ENCODE data around the gene RXRA. TPM values are rescaled to one million over a fixed set of nuclear protein-coding genes. Genes with fewer than 3 reads are reported as not detected.
A peak's percentile ranks its signal among the peaks of the same experiment; 100 is the strongest.

RXRA gene
- total RNA-seq, 6 donors from 2014 or later, result 43.8 to 92.7 (median 74.1) TPM

DNA sequence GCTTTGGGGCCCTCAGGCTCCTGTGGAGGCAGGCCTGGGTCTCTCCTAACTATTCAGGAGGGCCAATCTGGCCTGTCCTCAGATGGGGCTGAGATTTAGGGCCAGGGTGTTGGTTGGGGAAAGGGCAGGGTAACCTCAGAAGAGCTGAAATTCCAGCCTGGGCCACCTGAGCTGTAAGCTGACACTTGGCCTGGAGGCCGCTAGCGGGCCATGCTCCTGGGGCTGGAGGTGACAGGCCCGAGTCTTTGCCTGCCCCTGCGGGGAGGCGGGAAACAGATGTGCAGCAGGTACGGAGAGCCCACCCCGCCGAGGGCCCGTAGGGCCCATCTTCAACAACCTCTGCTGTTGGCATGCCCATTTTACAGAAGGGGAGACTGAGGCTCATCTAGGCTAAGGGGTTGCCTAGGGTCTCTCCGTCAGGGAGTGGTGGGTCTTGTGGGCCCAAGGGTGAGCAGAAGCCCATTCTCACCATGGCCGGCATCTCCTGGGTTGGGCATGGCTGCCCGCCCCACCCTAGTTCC, 69.5 kb downstream of the RXRA start:
- Histone ChIP-seq H3K4me1 (peaks cover 68 to 79% (median 75%) of the 10 kb centered on the region in 4 donors), H3K9me3 (no peaks in the 10 kb centered on the region)

DNA sequence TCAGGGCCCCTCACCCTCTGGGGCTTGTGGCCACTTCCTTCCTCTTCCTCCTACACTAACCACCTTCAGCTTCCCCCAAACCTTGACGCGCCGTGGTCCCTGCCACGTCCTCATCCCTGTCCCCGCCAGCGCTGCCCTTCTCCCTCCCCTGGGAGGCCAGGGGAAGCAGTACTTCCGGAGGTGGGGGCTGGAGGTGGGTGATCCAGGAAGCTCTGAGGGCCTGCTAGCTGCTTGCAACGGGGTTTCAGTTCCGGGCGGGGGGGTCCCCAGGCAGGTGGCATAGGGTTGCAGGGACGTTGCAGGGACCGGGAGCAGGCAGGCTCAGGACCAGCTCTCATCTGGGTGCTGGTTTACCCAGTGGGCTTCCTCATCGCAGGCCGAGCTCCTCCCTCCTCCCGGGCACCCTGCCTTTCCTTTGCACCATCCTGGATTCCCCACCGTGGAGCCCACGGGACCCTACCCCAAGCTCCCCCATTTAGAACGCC, 70.0 kb downstream of the RXRA start:
- peak in 1 of 2 donors; percentile 60 for TF ChIP-seq POLR2AphosphoS5 (IDR thresholded peaks at IDR 0.05)
- TF ChIP-seq EP300 (IDR thresholded peaks at IDR 0.05), result no peak
- Histone ChIP-seq H3K9me3 (no peaks in the 10 kb centered on the region), H3K27me3 (no peaks in the 10 kb centered on the region), H3K36me3 (peaks cover 0 to 3% (median 0%) of the 10 kb centered on the region in 4 donors), H3K4me1 (peaks cover 63 to 74% (median 70%) of the 10 kb centered on the region in 4 donors), H3K4me3 (peak overlapping the region in 1 of 4 donors; percentile 31), H3K27ac (peak overlapping the region; percentile 62 to 83 (median 76))
- WGBS, 2 donors, result 26 to 36% methylated on average over 15 of the region's 18 CpGs
- peak; percentile 1 to 29 for ATAC-seq (ENCODE audit: low FRiP score in 2 of 2)
- DNase-seq, result peak in 1 of 2 donors; percentile 72

More for the DNA sequence above, 69.5 kb downstream of the RXRA start:
- WGBS, 2 donors, result 65% methylated on average over 9 to 12 of the region's 12 CpGs
- DNase-seq (no peak), ATAC-seq (ENCODE audit: low FRiP score in 2 of 2) (no peak)
- Histone ChIP-seq H3K27ac (peak overlapping the region; percentile 32 to 83 (median 70)), H3K36me3 (peaks cover 0 to 5% (median 0%) of the 10 kb centered on the region in 4 donors), H3K4me3 (peak overlapping the region in 1 of 4 donors; percentile 31), H3K27me3 (no peaks in the 10 kb centered on the region)
- TF ChIP-seq POLR2A (IDR thresholded peaks at IDR 0.05) (no peak), POLR2AphosphoS5 (IDR thresholded peaks at IDR 0.05) (no peak), EP300 (IDR thresholded peaks at IDR 0.05) (no peak)
- TF ChIP-seq, protein P1, sequence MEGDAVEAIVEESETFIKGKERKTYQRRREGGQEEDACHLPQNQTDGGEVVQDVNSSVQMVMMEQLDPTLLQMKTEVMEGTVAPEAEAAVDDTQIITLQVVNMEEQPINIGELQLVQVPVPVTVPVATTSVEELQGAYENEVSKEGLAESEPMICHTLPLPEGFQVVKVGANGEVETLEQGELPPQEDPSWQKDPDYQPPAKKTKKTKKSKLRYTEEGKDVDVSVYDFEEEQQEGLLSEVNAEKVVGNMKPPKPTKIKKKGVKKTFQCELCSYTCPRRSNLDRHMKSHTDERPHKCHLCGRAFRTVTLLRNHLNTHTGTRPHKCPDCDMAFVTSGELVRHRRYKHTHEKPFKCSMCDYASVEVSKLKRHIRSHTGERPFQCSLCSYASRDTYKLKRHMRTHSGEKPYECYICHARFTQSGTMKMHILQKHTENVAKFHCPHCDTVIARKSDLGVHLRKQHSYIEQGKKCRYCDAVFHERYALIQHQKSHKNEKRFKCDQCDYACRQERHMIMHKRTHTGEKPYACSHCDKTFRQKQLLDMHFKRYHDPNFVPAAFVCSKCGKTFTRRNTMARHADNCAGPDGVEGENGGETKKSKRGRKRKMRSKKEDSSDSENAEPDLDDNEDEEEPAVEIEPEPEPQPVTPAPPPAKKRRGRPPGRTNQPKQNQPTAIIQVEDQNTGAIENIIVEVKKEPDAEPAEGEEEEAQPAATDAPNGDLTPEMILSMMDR (IDR thresholded peaks at IDR 0.05), result no peak

GRCh38 chr9:134396825-134397224, 70.6 kb downstream of the RXRA start:
- H3K4me1 ChIP-seq, result peaks cover 59 to 72% (median 65%) of the 10 kb centered on the region in 4 donors
- no peaks in the 10 kb centered on the region for H3K9me3 ChIP-seq
- peak overlapping the region in 1 of 4 donors; percentile 31 for H3K4me3 ChIP-seq
- ATAC-seq (ENCODE audit: low FRiP score in 2 of 2) (no peak), DNase-seq (no peak)
- WGBS, 2 donors, result 16 to 26% methylated on average over 2 to 4 of the region's 8 CpGs
- peak overlapping the region; percentile 62 to 83 (median 76) for H3K27ac ChIP-seq
- H3K36me3 ChIP-seq, result no peaks in the 10 kb centered on the region
- H3K27me3 ChIP-seq, result no peaks in the 10 kb centered on the region
- no peak for TF ChIP-seq POLR2A (IDR thresholded peaks at IDR 0.05)
- peak; percentile 56 to 57 for TF ChIP-seq POLR2AphosphoS5 (IDR thresholded peaks at IDR 0.05)
- peak in 2 of 4 donors; percentile 52 to 72 for TF ChIP-seq EP300 (IDR thresholded peaks at IDR 0.05)
- TF ChIP-seq, protein P1 (IDR thresholded peaks at IDR 0.05), result peak in 3 of 6 experiments; percentile 12 to 48 (median 45)

GRCh38 chr9:134398756-134399155, 72.5 kb downstream of the RXRA start:
- peaks cover 0 to 7% (median 3%) of the 10 kb centered on the region in 4 donors for H3K36me3 ChIP-seq
- H3K9me3 ChIP-seq, result no peaks in the 10 kb centered on the region
- no peak for DNase-seq
- peak overlapping the region in 2 of 4 donors; percentile 11 to 18 for H3K27ac ChIP-seq
- H3K27me3 ChIP-seq, result no peaks in the 10 kb centered on the region
- H3K4me3 ChIP-seq, result no peak overlapping the region
- ATAC-seq (ENCODE audit: low FRiP score in 2 of 2), result no peak
- WGBS, 2 donors, result 89 to 95% methylated on average over 4 to 5 of the region's 5 CpGs
- peaks cover 60 to 72% (median 63%) of the 10 kb centered on the region in 4 donors for H3K4me1 ChIP-seq
- TF ChIP-seq, protein P1 (IDR thresholded peaks at IDR 0.05), result no peak
- no peak for TF ChIP-seq POLR2A (IDR thresholded peaks at IDR 0.05)
- no peak for TF ChIP-seq EP300 (IDR thresholded peaks at IDR 0.05)
- no peak for TF ChIP-seq POLR2AphosphoS5 (IDR thresholded peaks at IDR 0.05)

DNA sequence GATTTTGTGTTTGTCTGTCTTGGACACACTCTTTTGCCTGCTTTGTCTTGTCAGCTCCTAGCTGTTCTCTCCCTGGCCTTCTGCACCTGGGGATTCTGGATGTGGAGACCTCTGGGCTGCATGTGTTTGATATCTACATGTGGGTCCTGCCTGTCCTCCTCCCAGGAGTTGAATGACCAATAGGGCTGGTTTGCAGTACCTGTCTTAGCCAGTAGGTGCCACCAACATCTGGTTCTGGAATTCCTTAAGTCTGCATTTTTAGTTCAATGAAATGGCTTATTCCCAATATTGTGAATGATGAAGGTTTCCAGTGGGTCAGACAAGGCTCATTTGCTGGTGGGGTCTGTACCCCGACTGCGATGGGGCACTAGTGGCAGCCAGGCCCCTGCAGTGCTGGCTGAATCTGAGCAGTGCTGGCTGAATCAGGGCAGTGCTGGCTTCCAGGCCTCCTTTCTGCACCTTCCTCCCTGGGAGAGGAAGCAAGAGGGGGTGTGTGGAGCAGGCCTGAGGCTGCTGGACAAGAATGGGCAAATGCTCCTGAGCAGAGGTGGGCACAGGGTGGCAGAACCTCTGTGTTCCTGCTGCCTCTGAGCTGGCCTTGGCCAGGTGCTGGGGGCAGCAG, 73.3 kb downstream of the RXRA start:
- Histone ChIP-seq H3K36me3 (peaks cover 0 to 7% (median 3%) of the 10 kb centered on the region in 4 donors), H3K4me3 (no peak overlapping the region), H3K4me1 (peaks cover 64 to 73% (median 67%) of the 10 kb centered on the region in 4 donors), H3K9me3 (no peaks in the 10 kb centered on the region), H3K27me3 (no peaks in the 10 kb centered on the region), H3K27ac (peak overlapping the region in 1 of 4 donors; percentile 33)
- DNase-seq (no peak), ATAC-seq (ENCODE audit: low FRiP score in 2 of 2) (no peak)
- WGBS, 2 donors, result 94 to 97% methylated on average over 2 of the region's 2 CpGs
- TF ChIP-seq EP300 (IDR thresholded peaks at IDR 0.05) (no peak), POLR2A (IDR thresholded peaks at IDR 0.05) (no peak), POLR2AphosphoS5 (IDR thresholded peaks at IDR 0.05) (no peak)
- TF ChIP-seq, protein P1 (IDR thresholded peaks at IDR 0.05), result peak; percentile 41 to 67 (median 62)

Measured in upper lobe of left lung (tissue), 6 donors.